T-helper 2 cell (primary cell): ENCODE results near the gene TSPAN7.

ENCODE experiments used
- DNase-seq, 5 experiments: peaks; one replicate each; pipeline versions ENCODE4 v3.0.0 to v3.0.0-alpha.2; 2012 to 2022

TSPAN7 gene

DNA sequence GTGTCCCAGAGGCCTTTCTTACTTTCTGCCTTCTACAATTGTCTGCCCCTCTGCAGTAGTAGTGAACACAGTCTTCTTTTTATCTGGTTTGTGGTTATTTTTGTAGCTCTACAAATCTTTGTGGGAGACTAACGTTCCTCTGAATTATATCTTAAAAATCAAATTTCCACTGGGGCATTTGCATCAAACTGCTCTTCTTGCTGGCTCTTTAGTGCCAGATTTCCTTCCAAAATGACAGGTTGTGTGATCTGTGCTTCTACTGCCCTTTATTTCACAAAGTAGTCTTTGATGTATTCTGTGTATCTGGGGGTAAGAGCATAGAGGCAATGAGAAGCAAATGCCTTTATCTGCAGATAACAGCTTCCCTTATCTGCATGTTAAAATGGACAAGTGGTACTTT lies 34.5 kb downstream of the TSPAN7 start:
- no peak for DNase-seq

DNA sequence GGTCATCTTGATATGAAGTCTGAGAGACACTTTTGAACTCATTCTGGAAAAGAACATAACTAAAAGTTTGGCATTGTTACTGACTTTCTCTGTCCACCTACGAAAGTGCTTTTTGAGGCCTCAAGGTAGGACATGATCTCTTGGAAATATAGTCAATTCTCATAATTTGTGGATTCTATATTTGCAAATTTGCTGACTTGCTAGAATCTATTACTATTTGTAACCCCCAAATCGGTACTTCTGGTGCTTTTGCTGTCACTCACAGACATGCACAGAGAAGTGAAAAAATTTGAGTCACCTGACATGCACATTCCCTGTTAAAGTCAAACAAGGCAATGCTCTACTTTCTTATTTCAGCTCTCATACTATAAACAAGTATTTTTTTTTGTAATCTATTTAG lies 35.6 kb downstream of the TSPAN7 start:
- no peak for DNase-seq

DNA sequence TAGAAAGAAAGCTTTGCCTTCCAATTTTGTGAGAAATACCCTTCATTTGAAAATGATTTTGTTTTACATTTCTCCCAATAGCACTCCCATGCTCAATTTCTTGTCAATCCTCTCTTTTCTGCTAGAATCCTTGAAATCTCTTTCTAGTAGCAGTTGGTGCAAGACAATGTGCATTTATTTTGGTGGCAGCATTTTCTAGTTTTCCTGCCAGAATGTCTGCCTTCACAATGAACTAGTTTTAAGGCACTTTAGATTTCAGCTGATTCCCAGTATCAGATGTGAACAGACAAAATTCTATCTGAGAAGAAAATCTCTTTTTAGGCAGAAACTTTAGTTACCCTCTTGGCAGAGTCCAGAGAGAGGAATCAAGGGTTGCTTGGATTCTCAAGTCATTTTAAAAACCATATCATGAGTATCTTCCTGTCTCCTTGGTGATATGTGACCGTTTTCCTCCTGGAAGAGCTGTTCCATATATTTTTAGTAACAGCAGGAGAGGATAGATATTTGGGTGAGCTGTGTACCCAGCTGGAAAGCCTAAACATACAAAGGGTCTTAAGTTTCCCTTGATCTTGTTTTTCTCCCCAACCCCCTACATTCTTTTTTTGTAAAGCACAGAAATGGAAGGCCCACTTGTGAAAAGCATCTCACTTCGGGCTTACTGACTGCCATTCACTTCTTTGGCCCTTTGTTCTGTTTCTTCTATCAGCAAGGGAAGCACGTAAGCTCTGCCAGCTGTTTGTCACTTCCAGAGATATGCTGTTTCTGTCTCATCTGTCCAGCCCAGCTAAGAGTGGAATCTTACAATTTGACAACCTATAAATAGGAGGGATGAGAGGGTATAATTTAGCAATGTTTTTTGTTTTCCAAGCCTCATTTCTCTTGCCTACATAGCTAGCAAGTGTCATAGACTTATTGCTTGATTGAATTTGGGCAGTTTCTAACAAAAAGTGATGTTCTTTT lies 38.7 kb downstream of the TSPAN7 start:
- DNase-seq = no peak

DNA sequence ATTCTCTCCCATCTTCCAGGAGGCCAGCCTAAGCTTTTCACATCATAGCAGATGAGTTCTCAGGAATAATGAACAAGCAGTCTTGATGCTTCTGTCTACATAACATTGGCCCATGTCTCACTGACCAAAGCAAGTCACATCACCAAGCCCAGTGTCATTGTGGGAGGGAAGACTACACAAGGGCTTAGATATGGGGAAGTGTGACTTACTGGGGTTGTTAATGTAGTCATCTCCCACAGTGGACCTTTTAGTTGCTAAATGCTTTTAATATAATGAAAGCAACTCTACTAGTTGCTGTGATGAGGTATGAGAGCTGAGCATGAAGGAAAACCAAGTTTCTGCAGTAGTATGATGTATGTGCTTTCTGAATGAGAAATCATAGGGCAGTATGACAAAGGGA lies 40.5 kb downstream of the TSPAN7 start:
- no peak for DNase-seq

DNA sequence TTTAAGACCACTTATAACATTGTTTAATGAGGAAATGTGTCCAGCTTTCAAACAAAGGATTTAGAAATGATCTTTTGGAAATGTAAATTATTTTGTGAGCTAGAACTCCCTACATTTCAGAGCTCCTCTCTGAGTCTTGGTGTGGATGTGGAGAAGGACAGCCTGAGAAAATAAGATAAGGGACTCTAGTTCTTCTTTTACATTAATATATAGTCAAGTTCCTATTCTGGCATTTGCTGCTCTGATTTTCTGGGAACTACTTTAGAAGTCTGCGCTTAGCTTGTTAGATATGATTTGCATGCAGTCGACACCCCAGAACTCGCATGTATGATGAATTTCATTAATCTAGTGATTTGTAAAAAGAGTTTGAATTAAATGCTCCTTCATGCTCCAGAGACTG lies 45.5 kb downstream of the TSPAN7 start:
- no peak for DNase-seq

DNA sequence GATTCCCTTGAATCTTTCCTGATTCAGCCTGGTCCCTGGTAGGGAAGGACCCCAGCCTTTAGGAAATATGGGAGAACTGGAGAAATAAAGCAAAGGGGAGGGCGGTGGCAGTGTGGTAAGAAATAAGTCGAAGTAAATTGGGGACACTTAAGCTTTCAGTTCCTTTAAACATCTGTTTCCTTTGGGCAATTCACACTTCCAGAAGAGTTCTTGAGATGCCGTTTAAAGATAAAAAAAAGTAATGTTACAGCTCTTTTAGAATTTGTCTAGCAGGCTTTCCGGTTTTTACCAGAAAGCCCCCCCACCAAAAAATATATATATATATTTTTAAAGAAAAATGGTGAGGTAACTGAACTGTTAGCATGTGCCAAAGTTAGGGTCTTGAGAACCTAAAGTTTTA lies 46.6 kb downstream of the TSPAN7 start:
- DNase-seq = no peak

DNA sequence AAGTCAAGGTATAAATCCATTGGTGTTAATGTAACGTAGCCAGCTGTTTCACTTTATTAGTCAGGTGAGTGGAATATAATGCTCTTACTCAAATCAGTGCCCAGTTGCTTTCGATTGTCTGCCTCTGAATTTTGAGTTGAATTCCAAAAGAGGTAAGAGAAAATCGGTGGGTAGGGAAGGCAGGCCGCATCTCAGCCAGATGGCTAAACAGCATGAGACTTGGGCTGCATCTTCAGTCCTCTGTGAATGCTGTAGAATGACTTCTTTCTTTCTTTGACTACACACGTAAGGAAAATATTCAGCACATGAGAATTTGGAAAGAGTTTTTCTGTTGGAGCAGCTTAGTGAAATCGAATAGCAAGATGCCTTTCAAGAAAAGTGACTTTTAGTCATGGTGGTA lies 49.5 kb downstream of the TSPAN7 start:
- DNase-seq = no peak

DNA sequence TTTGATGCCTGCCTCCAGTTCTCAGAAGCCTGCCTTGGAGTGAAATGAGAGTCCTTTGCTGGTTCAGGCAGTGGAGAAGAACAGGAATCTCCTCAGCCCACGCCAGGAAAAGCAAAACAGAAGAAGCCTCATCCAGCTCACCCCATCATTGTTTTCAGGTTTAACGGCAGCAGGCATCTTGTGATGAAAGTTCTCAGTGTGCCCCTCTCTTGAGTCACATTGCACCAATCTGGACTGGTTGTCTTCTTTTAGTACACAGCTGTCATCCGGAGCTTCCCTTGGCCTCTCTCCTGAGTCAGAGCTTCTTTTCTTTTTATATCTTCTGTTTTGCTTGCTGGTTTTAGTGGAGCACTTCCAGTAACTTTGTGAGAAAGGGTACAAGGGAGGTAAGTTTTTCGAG lies 50.9 kb downstream of the TSPAN7 start:
- no peak for DNase-seq

DNA sequence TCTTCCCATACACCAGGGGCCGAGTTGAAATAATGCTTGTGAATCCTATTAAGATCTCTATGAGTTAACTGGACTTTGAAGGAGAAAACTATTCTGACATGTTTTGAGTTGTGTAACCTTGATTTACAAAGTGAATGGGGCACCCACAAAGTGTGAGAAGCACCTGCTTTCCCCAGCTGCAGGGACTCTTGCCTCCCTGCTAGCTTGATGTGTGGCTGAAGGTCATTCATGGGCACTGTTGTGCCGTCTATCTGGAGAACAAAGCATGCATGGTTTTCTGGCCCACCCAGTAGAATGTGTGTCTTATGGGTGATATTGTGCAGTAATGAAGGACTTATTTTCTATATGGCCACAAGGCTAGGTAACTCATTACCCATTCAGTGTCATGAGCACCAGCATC lies 53.1 kb downstream of the TSPAN7 start:
- no peak for DNase-seq

DNA sequence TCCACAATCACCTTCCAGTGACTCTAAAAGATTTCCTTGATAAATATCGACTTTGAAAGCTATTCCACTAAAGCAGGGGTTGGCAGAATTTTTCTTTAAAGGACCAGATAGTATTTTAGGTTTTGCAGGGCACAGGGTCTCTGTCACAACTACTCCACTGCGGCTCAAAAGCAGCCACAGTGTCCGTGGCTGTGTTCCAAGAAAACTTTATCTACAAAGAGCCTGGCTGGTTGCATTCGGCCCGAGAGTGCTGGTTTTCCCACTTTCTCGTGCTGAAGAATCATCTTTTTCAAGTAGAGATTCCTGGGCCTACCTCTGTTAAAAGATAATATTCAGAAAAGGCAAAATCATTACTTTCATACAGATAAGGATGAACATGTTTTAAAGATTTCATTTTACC lies 55.6 kb downstream of the TSPAN7 start:
- no peak for DNase-seq

DNA sequence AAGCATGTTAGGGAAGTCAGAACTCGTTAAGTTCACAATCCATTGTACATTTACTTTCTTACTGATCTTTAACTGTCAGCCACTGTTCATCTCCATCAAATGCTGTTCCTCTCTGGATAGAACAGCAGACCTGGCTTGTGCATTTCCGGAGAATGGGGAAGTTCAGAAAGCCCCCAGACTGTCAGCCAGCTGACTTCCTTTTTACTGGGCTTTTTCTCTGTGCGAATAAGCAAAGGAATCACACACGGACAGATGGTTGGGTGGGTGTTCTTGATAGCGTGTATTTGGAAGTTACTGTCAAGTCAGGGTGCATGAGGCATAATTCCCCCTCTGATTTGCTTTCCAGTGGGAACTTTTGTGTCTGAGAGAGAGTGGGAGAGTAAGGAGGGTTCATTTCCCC lies 56.8 kb downstream of the TSPAN7 start:
- DNase-seq = no peak

DNA sequence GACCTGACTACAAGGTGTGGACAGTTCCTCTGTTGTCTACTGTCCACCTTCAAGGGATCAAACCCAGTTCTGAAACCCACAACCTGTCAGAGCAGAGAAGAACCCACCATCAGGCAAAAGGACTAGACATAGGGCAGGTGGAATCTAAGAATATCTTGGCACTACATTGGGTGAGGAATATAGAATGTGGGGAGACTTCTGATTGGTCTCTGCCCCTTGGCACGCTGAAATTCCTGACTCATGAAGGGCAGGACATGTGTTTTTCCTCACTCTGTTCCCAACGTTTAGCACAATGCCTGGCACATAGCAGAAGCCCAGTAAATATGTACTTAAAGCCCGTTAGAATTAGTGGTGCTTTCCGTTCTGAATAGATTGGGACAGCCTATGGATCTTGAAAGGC lies 59.3 kb downstream of the TSPAN7 start:
- DNase-seq = no peak

DNA sequence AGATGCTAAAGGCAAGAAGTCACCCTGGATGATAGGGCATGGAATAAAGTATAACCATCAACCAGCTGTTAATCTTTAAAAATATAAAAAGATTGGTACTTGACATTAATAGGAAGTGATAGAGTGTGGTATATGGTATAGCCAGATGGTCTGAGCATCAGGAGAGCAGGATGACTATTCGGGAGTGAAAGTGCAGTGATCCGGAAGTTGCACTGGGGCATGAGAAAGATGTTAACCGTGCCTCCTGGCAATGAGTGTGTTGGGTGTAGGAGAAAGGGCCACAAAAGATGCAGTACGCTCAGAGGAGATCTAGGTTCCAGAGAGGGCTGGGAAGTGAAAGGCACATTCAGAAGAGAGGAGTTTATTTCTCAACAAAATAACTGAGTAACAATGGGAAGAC lies 65.0 kb downstream of the TSPAN7 start:
- no peak for DNase-seq

DNA sequence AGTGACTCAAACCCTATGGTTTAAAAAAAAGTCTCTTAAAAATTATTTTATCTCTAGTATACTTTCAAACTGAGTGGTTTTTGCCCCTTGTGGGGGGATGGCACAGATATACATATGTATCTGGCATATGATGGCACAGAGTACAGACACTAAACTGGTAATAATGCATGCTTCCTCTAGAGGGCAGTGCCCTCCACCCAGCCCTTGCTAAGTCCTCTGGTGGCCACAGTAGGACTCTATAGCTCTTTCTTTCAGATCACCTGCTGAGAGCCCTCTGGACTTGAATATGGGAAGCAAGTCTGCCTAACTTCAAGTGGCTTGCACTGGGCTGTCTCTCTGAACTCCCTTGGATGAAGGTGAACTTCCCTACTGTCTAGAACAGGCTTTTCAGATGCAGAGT lies 66.3 kb downstream of the TSPAN7 start:
- DNase-seq = peak in 1 of 5 experiments; percentile 20

DNA sequence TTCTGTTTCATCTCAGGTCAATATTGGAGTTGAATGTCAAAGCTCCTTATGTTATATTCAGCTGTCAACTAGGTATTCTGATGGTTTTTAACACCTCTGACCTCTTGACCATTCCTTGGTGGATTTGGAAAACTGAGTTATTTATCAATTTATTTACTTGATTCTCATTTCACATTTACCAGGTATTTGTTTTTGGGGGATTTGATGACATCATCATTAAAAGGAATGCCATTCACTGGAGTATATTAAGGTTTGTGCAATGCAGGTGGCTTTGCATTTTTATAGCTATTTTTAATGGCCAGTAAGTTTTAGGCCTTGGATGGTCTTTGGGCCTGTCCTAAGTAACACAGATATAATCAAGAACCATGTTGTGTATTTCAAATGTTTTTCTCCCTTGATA lies 67.2 kb downstream of the TSPAN7 start:
- no peak for DNase-seq

DNA sequence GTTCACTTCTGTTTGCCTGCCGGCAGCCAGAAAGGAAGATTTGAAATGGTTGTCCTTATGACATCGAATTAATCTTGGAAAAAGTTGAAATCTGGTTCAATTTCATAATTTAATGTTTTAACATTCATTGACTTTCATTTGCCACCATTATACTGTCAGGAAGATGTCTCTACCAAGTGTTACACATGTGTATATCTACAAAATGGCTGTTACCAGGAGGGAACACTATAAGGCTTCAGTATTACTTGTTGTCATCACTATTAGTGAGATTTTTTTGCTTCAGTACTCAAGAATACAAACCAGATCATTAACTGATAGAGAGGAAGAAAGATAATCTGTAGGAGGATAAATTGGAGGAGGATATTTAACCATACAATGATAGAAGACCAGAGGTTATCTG lies 71.2 kb downstream of the TSPAN7 start:
- DNase-seq = no peak

DNA sequence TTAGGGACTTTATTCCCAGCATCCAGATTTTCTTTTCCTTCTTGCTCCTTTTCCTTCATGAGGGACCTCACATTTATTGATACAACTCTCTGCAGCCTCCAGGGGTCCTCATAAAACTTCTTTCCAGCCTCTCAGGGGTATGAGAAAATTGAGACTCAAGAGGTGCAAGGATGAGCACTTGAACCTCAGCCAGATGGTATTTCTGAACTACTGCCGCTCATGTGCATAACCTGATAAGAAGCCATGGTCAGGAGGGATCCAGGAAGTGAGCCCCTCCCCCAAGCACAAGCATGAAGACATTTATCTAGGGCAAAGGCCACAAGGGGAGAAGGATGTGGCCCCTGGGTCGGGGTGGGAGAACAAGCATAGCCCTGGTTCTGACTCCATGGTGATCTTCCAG lies 73.3 kb downstream of the TSPAN7 start:
- DNase-seq = no peak

DNA sequence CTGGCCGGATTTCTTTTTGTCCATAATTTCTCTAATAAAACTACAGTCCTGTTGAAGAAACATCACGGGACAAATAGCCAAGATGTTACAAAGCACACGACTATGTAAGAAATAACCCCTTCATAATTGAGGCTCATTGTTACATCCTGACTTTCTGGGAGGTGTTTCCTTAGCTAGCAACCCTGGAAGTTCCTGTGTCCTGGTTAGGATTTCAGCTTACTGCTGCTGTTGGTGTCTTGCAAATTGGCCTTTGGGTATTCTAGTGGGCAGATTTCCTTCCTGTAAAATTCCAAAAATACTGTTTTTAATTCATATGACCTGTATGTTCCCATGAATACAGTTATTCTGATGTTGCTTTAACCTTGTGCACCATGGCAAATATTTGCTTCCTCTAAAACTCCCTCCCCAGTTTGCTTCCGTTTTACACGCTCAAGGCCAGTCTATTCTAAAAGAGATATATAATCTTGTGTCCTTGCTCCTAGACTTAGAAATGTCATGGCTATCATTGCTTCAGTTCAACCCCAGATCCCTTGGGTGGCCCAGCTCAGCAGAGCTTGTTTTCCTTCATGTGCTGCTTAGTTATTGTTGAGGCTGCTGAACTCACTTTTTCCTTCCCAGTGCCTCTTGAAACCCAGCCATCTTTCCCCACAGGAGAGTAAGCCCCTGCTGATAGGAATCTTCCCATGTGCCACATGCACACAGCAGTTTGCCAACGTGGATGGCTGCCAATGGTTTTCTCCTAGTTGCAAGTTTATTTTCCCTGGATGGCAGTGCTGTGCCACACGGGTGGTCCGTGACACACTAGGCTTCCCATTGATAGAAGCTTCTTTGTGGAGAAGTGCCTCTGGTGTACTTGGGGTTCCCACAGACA lies 75.8 kb downstream of the TSPAN7 start:
- DNase-seq = no peak

DNA sequence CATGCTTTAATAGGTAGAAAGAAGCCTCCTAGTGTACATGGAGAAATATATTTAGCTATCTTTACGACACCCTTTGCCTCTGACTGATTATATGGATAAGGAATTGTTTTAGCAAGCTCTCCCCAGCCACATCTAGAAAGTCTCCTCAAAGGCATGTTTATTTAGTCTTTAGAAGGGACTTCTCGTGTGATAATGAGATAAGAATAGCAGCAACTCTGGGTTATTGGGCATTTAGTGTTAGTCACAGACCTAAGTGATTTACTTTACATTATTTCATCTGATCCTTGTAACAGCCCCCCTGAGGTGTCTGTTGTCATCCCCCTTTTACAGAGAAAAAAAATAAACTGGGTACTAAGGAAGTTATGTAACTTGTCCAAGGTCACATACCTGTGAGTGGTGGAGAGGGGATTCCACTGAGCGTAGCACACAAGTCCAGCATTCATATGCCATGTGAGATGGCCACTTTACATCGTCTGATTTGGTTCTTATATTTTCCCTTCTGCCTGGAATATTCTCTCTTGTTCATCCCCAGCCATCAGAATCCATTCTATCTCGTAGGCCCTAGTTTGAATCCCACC lies 77.7 kb downstream of the TSPAN7 start:
- no peak for DNase-seq

DNA sequence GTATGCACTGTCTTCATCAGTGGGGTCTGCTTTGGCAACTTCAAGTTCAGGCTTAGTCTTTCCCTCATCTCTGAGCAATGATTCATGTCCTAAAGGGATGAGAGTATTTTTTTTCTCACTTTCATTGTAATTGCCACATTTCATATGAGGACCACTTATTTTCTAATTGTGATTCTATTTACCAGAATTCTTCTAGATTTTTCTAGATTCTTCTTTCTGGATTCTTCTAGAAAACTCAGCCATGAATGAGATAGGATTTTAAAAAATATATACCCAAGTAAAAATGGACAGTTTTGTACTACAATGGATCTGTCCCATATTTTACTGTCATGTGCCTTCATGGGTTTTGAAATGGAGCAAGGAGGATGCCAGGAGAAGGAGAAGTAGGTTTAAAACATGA lies 78.4 kb downstream of the TSPAN7 start:
- no peak for DNase-seq

DNA sequence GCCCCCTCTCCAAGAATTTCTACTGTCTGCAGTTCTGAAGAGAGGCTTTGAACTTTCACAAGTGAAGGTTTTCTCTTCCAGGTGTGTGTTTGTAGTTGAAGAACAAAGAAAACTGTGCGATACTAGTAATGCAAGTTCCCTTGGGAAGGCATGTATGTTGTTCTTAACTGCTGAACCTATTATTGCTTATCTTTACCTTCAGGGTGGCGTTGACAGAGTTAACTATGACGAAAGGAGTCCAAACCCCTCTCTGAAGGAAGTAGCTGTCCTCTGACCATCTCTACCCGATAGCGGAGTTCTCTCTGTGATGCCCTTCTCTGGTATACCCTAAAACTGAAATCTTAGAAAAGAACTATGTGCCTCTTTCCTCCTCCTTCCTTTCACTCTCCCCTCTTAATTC lies 79.9 kb downstream of the TSPAN7 start:
- no peak for DNase-seq

DNA sequence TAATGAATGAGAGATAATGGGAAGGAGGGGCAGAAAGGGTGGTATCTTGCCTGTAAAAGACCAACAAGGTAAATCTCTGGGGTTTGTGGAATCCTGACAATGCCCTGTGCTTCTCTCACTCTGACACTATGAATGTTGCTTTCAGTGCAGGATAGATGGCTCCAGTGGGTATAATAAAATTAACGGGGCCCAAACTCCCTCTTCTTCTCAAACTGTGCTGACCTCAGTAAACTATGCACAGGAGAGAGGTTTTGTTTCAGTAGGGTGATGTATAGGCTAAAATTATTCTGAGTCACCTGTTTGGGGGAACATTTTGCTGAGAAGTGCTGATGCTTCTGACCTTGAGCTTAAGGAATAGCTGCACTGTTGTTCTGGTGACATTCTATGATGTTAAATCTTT lies 82.6 kb downstream of the TSPAN7 start:
- no peak for DNase-seq

DNA sequence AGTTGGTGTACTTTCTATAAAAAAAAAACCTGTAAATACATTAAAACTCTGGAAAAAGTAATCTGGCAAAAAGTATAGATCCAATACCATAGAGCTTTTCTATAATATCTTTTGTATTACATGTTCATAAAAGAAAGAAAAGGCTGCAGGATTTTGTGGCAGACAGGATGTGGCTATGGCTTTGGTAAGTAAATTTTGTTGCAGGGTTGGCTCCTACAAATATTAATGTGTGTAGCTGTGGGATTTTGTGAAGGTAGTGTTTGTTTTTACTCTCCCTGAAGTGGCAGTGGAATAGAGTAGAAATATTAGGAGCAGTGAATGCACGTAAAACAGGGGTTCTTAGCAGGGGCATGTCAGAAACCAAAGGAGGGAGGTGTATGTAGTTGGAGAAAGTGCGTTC lies 84.8 kb downstream of the TSPAN7 start:
- DNase-seq = peak in 1 of 5 experiments; percentile 1

DNA sequence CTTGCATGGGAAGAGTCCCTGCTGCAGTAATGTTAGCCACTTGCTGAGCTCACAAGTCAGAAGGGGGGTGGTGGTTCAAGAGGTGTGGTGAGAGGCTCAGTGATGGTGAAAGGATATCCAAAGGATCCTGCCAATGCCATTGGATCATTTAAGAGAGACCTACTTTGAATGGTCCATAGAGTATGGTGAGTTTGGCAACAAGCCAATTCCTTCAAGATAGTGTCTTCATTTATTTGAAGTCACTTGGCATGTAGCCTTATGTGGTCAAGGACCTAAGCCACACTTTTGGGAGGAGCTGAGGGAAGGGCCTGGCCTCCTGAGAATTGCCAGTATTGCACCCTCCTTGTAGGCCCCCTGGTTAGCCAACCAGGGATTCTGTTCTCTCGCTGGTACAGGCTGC lies 87.9 kb downstream of the TSPAN7 start:
- DNase-seq = no peak
